HepG2 (cell line): ENCODE results near the gene TCOF1. TPM values are rescaled to one million over a fixed set of nuclear protein-coding genes. Genes with fewer than 3 reads are reported as not detected.

Experiments
- CHD2 ChIP-seq: IDR thresholded peaks from 2 replicates; pipeline ENCODE4 v1.6.1; 2011; ENCODE audit warnings: low read depth, low read length, improper control_type of control experiment
- HMGA1 ChIP-seq: sonication (generic); formaldehyde crosslinking; conservative IDR thresholded peaks from 2 replicates; pipeline ENCODE4 v1.4.0; 2020; ENCODE audit warnings: missing genetic modification reagents
- MED13 ChIP-seq: sonication (generic); formaldehyde crosslinking; IDR thresholded peaks from 2 replicates; pipeline ENCODE4 v1.5.0; 2020; ENCODE audit warnings: missing genetic modification reagents
- MIXL1 ChIP-seq: IDR thresholded peaks from 2 replicates; pipeline ENCODE4 v1.6.1; 2016
- NFYB ChIP-seq: sonication (generic); formaldehyde crosslinking; IDR thresholded peaks from 2 replicates; pipeline ENCODE4 v1.4.0; 2020; ENCODE audit warnings: missing genetic modification reagents
- REST ChIP-seq, 2 experiments: IDR thresholded peaks; 2 replicates each; pipeline ENCODE4 v1.6.1; 2011 to 2012; ENCODE audit warnings: low read length in 2 of 2, borderline replicate concordance in 1 of 2, low read depth in 1 of 2, mild to moderate bottlenecking in 1 of 2, moderate library complexity in 1 of 2
- SIN3B ChIP-seq: fragments of 150-350 bp; IDR thresholded peaks from 2 replicates; pipeline ENCODE4 v1.6.1; 2014; ENCODE audit warnings: low read length
- SRY ChIP-seq: sonication (generic); formaldehyde crosslinking; IDR thresholded peaks from 2 replicates; pipeline ENCODE4 v1.8.0; 2022; ENCODE audit warnings: mild to moderate bottlenecking, missing genetic modification reagents
- TAF15 ChIP-seq: fragments of 200-400 bp; formaldehyde crosslinking; IDR thresholded peaks from one replicate; pipeline ENCODE4 v1.6.1; 2018; ENCODE audit warnings: mild to moderate bottlenecking, low read depth, low read length; ENCODE audit not compliant: poor library complexity, severe bottlenecking
- ZBTB4 ChIP-seq: sonication (generic); formaldehyde crosslinking; IDR thresholded peaks from 2 replicates; pipeline ENCODE4 v1.4.0; 2020; ENCODE audit warnings: missing genetic modification reagents, mild to moderate bottlenecking, borderline replicate concordance
- ZFP36L1 ChIP-seq: sonication (generic); formaldehyde crosslinking; IDR thresholded peaks from 2 replicates; pipeline ENCODE4 v1.8.0; 2022; ENCODE audit warnings: mild to moderate bottlenecking, missing genetic modification reagents, moderate library complexity
- ZNF121 ChIP-seq: sonication (generic); formaldehyde crosslinking; IDR thresholded peaks from 2 replicates; pipeline ENCODE4 v1.5.0; 2020; ENCODE audit warnings: mild to moderate bottlenecking, missing genetic modification reagents
- ZNF576 ChIP-seq: sonication (generic); formaldehyde crosslinking; IDR thresholded peaks from 2 replicates; pipeline ENCODE4 v1.4.0; 2020; ENCODE audit warnings: mild to moderate bottlenecking, missing genetic modification reagents
- ZNF629 ChIP-seq: sonication (generic); formaldehyde crosslinking; conservative IDR thresholded peaks from 2 replicates; pipeline ENCODE4 v1.5.0; 2020; ENCODE audit warnings: missing genetic modification reagents
- ZNF652 ChIP-seq: IDR thresholded peaks from 2 replicates; pipeline ENCODE4 v1.6.1; 2016; ENCODE audit warnings: low read depth, borderline replicate concordance
- ZUFSP ChIP-seq: sonication (generic); formaldehyde crosslinking; IDR thresholded peaks from 2 replicates; pipeline ENCODE4 v1.9.0; 2021; ENCODE audit warnings: missing genetic modification reagents, mild to moderate bottlenecking, borderline replicate concordance
- polyA plus RNA-seq, 8 experiments: library from polyadenylated mRNA; depleted of rRNA in 3 of 8; stranded (reverse) in 7 of 8; unstranded in 1 of 8; fragments of >200 nt; fragmentation: Illumina TruSeq in 4 of 8; extraction: Trizol in 4 of 8; gene quantifications; 2 replicates each; pipeline versions ENCODE4 v1.2.1 to v1.2.3, GENCODE V29; 2011 to 2016; ENCODE audit warnings: low read depth in 4 of 8, missing spikeins in 1 of 8, mixed read lengths in 1 of 8; ENCODE audit not compliant: insufficient read depth in 1 of 8
- total RNA-seq, 5 experiments: library from RNA; depleted of rRNA; stranded (reverse); fragments of >200 nt; fragmentation: Illumina TruSeq; extraction: Trizol; gene quantifications; 2 replicates each; pipeline ENCODE4 v1.2.3, GENCODE V29; 2016; ENCODE audit warnings: low read depth in 1 of 5
- TF ChIP-seq, protein P1 (sequence below): sonication (generic); formaldehyde crosslinking; IDR thresholded peaks from 2 replicates; pipeline ENCODE4 v1.4.0; 2020; ENCODE audit warnings: missing genetic modification reagents, borderline replicate concordance
- TF ChIP-seq, protein P2 (sequence below): sonication (generic); formaldehyde crosslinking; IDR thresholded peaks from 2 replicates; pipeline ENCODE4 v1.4.0; 2020; ENCODE audit warnings: missing genetic modification reagents

TCOF1 gene
- total and polyA plus RNA-seq, 2 of the 13 experiments (the other 11 are each of a cell fraction or from before 2014, with no cell fraction given) = 10.1 to 41.6 TPM

DNA sequence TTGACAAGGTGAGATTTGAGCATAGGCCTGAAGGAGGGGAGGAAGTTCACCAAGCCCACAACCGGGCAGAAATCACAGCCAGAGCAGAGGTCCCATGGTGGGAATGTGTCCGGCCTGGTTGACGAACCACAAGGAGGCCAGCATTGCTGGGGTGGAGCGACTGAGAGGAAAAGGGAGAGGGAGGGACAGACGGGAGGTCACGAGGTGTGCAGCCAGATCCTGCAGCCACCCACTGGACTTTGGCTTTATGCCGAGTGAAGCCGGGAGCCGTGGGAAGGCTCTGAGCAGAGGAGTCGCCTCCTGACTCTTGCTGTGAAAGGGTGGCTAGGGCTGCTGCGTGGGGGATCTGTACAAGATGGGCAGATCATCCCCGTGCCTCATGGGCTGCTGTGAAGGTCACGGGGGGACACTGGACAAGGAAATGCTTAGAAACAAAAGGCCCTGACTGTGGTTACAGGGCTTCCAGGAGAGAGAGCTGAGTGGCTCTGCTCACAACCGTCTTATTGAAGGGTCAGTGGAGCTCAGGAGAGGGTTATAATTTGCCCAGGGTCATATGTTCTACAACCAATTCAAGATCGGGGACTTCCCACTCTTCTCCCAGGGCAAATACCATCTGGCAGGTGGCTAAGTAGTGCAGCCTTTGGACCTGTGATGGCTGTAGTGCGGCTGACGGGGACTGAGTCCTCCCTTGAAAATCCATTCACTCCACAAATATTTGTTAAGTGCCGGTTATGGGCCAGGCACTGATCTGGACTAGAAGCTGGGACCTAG is 70.8 kb downstream of the TCOF1 start (continued):
- no peak for TF ChIP-seq ZNF652 (CRISPR knock-in tag)
- no peak for TF ChIP-seq SIN3B
- TF ChIP-seq REST (IDR thresholded peaks at IDR 0.05; ENCODE audit: borderline replicate concordance in 1 of 2, low read depth in 1 of 2, low read length in 2 of 2) = no peak
- TF ChIP-seq, protein P1, sequence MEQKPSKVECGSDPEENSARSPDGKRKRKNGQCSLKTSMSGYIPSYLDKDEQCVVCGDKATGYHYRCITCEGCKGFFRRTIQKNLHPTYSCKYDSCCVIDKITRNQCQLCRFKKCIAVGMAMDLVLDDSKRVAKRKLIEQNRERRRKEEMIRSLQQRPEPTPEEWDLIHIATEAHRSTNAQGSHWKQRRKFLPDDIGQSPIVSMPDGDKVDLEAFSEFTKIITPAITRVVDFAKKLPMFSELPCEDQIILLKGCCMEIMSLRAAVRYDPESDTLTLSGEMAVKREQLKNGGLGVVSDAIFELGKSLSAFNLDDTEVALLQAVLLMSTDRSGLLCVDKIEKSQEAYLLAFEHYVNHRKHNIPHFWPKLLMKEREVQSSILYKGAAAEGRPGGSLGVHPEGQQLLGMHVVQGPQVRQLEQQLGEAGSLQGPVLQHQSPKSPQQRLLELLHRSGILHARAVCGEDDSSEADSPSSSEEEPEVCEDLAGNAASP (CRISPR knock-in tag) = no peak
- no peak for TF ChIP-seq CHD2
- TF ChIP-seq ZNF121 (CRISPR knock-in tag) = no peak
- TF ChIP-seq HMGA1 = no peak
- no peak for TF ChIP-seq ZNF629 (CRISPR knock-in tag)
- no peak for TF ChIP-seq MED13 (CRISPR knock-in tag)
- no peak for TF ChIP-seq ZNF576 (CRISPR knock-in tag)
- no peak for TF ChIP-seq SRY (CRISPR knock-in tag)
- no peak for TF ChIP-seq ZFP36L1 (CRISPR knock-in tag)
- no peak for TF ChIP-seq ZUFSP (CRISPR knock-in tag)
- no peak for TF ChIP-seq NFYB
- TF ChIP-seq, protein P2, sequence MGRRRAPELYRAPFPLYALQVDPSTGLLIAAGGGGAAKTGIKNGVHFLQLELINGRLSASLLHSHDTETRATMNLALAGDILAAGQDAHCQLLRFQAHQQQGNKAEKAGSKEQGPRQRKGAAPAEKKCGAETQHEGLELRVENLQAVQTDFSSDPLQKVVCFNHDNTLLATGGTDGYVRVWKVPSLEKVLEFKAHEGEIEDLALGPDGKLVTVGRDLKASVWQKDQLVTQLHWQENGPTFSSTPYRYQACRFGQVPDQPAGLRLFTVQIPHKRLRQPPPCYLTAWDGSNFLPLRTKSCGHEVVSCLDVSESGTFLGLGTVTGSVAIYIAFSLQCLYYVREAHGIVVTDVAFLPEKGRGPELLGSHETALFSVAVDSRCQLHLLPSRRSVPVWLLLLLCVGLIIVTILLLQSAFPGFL (CRISPR knock-in tag) = no peak
- peak; percentile 72; the same call in 1 of the 2 replicates for TF ChIP-seq ZBTB4 (CRISPR knock-in tag)
- TF ChIP-seq MIXL1 = no peak
- no peak for TF ChIP-seq TAF15
